Astrocyte of the spinal cord (primary cell): ENCODE measurements around the gene FAH.
"Not testable (repeated sequence)": the region's sequence is repeated elsewhere in the genome, so short reads cannot be mapped to it uniquely, and the experiment has no call there.

Experiments used
- DNase-seq: peaks from one replicate; pipeline ENCODE4 v3.0.0; 2011; ENCODE audit warnings: low read depth, low spot score
- H3K4me3 ChIP-seq: 2 replicates; pipeline ENCODE4 v1.5.1; 2011; ENCODE audit warnings: low read depth, mild to moderate bottlenecking, low read length, moderate library complexity
- in situ Hi-C: cut with HindIII; loops from 2 replicates; pipeline ENCODE4 v1.10.0; 2017; ENCODE audit warnings: low sequenced_read_pairs
- TF ChIP-seq, protein P1 (sequence below): IDR thresholded peaks from 2 replicates; pipeline ENCODE4 v1.5.1; 2012; ENCODE audit warnings: low read depth, mild to moderate bottlenecking, low read length, inconsistent platforms

The FAH gene

DNA sequence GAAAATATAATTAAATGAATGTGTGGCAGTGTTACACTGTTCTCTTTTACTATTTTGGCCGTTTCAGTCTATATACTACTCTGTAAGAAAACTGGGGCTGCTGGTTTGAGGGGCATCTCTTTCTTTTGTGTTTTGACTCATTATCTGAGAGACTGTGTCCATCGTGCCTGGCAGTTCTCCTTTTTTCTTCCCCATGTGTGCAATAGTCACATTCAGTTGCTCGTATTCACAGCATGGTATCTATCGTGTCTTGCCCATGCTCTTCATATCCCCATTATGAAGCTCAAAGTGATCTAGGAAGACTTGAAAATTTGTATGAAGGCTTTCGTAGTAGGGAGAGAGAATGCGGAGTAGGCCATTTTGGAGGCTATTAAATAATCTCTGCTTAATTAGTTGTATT lies 29.8 kb upstream of the FAH start:
- no peak overlapping the region for H3K4me3 ChIP-seq
- no peak for DNase-seq
- in situ Hi-C loops, result no loop called here
- TF ChIP-seq, protein P1, sequence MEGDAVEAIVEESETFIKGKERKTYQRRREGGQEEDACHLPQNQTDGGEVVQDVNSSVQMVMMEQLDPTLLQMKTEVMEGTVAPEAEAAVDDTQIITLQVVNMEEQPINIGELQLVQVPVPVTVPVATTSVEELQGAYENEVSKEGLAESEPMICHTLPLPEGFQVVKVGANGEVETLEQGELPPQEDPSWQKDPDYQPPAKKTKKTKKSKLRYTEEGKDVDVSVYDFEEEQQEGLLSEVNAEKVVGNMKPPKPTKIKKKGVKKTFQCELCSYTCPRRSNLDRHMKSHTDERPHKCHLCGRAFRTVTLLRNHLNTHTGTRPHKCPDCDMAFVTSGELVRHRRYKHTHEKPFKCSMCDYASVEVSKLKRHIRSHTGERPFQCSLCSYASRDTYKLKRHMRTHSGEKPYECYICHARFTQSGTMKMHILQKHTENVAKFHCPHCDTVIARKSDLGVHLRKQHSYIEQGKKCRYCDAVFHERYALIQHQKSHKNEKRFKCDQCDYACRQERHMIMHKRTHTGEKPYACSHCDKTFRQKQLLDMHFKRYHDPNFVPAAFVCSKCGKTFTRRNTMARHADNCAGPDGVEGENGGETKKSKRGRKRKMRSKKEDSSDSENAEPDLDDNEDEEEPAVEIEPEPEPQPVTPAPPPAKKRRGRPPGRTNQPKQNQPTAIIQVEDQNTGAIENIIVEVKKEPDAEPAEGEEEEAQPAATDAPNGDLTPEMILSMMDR, result no peak

DNA sequence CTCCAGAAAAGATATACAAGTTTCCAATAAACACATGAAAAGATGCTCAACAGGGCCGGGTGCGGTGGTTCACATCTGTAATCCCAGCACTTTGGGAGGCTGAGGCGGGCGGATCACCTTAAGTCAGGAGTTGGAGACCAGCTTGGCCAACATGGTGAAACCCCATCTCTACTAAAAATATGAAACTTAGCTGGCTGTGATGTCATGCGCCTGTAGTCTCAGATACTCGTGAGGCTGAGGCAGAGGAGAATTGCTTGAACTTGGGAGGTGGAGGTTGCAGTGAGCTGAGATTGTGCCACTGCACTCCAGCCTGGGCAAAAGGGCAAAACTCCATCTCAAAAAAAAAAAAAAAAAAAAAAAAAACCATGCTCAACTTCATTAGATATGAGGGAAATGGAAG lies 25.5 kb upstream of the FAH start:
- in situ Hi-C loops, H3K4me3 ChIP-seq, DNase-seq: not testable (repeated sequence)

DNA sequence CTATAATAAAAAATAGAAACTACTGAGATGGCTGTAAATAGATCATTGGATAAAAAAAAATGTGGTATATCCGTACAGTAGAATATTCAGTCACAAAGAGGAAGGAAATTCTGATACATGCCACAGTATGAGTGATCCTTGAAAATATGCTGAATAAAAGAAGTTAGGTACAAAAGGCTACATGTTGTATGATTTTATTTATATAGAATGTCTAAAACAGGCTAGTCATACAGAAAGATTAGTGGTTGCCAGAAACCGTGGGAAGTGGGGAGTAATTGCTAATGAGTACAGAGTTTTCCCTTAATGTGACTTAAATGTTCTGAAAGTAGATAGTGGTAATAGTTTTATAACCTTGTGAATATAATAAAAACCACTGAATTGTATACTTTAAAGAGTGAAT lies 24.9 kb upstream of the FAH start:
- DNase-seq, result no peak
- in situ Hi-C loops, result no loop called here
- H3K4me3 ChIP-seq, result no peak overlapping the region
- TF ChIP-seq, protein P1, result no peak

DNA sequence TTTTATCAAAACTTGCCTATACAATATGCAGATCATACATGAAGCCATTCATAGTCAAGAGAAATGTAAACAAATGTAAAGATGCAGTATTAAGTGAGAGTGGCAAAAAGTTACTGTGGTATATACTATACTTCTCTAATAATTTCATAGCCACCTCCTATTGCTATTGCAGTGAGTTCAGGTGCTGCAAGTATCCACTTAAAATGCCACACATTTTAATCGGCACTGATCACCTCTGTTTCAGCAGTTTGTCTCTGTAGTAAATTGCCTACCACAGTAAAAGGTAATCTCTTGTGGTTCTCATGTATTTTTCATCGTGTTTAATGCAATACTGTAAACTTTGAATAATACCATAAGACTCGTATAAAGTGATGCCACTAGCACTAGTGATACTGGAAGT lies 20.4 kb upstream of the FAH start:
- in situ Hi-C loops, result no loop called here
- DNase-seq, result no peak
- H3K4me3 ChIP-seq, result no peak overlapping the region
- TF ChIP-seq, protein P1, result no peak

DNA sequence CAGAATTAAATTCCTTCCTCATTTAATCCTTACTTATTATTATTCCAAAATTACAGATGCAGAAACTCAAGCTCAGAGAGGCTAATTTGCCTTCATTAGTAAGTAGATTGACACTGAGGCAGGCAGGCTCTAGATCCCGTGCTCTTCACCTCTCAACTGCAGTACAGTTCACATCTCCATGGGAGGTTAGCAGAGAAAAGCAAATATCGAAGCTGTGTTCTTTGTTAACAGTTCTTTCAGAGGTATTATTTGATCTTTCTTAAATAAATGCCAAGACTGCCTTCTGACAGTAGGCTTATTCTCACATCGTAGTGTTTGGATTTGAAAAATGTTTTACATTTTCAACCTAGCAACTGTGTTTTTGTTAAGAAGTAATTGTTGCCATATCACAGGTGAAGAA lies 15.9 kb upstream of the FAH start:
- TF ChIP-seq, protein P1, result no peak
- no peak for DNase-seq
- in situ Hi-C loops, result no loop called here
- H3K4me3 ChIP-seq, result no peak overlapping the region

DNA sequence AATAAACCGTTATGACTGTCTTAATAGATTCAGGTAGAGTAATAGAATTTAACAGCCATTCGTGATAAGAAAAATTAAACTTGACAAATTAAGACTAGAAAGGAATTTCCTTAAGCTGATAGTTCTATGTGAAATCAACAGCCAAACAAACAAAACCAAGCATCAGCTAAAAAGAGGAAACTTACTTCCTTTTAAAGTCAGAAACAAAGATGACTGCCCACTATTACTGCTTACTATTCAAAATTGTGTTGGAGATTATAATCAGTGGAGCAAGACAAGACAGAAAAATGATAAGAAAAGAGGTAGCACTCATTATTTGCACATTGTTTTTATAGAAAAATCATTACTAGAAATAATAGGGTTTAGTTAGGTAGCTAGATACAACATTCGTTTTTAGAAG lies 13.8 kb upstream of the FAH start:
- in situ Hi-C loops, result no loop called here
- TF ChIP-seq, protein P1, result no peak
- DNase-seq, result no peak

DNA sequence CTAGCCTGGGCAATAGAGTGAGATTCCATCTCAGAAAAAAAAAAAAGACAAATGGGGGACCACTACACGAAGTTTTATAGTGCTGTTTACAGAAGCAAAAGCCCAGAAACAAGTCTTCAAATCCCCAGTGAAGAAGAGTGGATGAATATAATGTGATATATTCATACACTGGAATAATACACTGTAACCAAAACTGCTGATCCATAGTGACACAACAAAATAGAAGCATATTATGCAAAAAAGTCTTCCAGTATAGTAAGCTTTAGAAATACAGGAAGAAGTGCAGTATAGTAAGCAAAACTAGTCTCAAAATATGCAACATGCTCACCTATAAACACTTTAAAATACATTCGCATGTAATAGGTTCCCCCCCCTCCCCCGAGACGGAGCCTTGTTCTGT lies 11.9 kb upstream of the FAH start:
- H3K4me3 ChIP-seq, result no peak overlapping the region
- TF ChIP-seq, protein P1, result no peak
- in situ Hi-C loops, result no loop called here
- DNase-seq, result no peak

More for the DNA sequence above, 13.8 kb upstream of the FAH start:
- H3K4me3 ChIP-seq, result no peak overlapping the region
